Cardiac muscle cell (in vitro differentiated cells and primary cell): ENCODE results near the gene CDH23. TPM values are rescaled to one million over a fixed set of nuclear protein-coding genes. Genes with fewer than 3 reads are reported as not detected.
A peak's percentile ranks its signal among the peaks of the same experiment; 100 is the strongest.

ENCODE experiments used
- DNase-seq, 2 donors: peaks; one replicate each; pipeline versions ENCODE4 v3.0.0 to v3.0.0-alpha.2; 2010 to 2017; ENCODE audit warnings: low read depth in 1 of 2, low spot score in 1 of 2
- H3K27ac ChIP-seq: fragments of 200-600 bp; sonication (generic); 2 replicates; pipeline ENCODE4 v1.5.1; 2016
- H3K27me3 ChIP-seq: fragments of 200-600 bp; sonication (generic); 2 replicates; pipeline ENCODE4 v1.6.0; 2016; ENCODE audit warnings: control low read depth
- H3K36me3 ChIP-seq: fragments of 200-600 bp; sonication (generic); 2 replicates; pipeline ENCODE4 v1.5.1; 2016; ENCODE audit warnings: control low read depth
- H3K4me1 ChIP-seq: fragments of 200-600 bp; sonication (generic); 2 replicates; pipeline ENCODE4 v1.8.1; 2017; ENCODE audit warnings: low read depth, mild to moderate bottlenecking, mixed run types
- H3K4me3 ChIP-seq: fragments of 200-600 bp; sonication (generic); 2 replicates; pipeline ENCODE4 v1.5.1; 2016; ENCODE audit warnings: mild to moderate bottlenecking
- H3K9me3 ChIP-seq: fragments of 200-600 bp; sonication (generic); 2 replicates; pipeline ENCODE4 v1.5.1; 2017; ENCODE audit warnings: low read depth, mild to moderate bottlenecking, control low read depth
- CTCF ChIP-seq: IDR thresholded peaks from 2 replicates; pipeline ENCODE4 v1.5.1; 2012; ENCODE audit warnings: low read depth, mild to moderate bottlenecking, low read length
- polyA plus RNA-seq: library from polyadenylated mRNA; unstranded; fragments of >200 nt; fragmentation: Nextera tagmentation; extraction: Ambion mirVana; gene quantifications from 2 replicates; pipeline ENCODE4 v1.2.1, GENCODE V29; 2016
- total RNA-seq: library from RNA; depleted of rRNA; stranded (reverse); fragments of >200 nt; gene quantifications from 2 replicates; pipeline ENCODE4 v1.2.3, GENCODE V29; 2016

CDH23 gene
- total and polyA plus RNA-seq, 2 experiments from 2014 or later, result 0.05 to 0.51 TPM

DNA sequence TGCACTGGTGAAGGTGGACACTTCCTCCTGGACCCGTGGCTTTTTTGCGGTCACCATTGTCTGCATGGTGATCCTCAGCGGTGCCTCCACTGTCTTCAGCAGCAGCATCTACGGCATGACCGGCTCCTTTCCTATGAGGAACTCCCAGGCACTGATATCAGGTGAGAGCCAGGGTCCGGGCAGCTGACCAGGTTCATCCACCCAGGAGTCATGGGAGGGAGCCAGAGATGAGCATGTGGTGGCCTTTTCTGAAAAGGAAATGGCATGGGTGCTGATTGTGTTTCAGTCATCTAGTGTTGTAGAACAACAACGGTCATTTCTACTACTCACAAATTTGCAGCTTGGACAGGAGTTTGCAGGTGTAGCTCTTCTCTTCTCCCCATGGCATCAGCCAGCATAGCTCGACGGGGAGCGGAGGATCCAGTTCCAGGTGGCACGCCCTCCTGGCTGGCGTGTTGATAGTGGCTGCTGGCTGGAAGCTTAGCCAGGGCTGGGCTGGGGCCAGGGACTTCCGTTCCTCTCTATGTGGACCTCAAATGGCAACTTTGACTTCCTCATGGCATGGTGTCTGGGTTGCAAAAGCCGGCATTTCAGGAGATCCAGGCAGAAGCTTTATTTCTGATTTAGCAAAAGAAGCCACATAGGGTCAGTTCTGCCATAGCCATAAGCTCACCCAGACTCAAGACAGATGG, 44.9 kb upstream of the CDH23 start:
- no peak overlapping the region for H3K27ac ChIP-seq
- TF ChIP-seq CTCF, result no peak

DNA sequence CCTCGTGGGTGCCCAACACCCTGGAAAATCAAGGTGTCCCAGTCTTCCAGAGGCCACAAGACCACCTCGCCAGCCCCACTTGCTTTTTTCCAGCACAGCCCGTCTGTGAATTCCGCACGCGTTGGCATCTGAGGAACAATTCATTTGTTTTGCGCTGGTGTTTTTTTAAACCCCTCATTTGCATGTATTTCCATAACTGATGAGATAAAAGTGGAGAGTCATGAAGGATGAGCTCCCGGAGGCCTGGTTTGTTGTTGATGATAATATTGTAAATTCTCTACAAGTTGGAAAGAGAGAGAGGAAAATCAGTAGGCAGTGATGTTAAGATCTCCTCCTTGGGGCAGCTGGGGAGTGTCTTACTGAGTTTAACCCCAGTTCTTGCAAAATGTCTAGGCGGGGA, 43.1 kb upstream of the CDH23 start:
- H3K27me3 ChIP-seq, result no peaks in the 10 kb centered on the region
- H3K4me1 ChIP-seq, result no peaks in the 10 kb centered on the region
- no peak for DNase-seq
- H3K27ac ChIP-seq, result no peak overlapping the region
- TF ChIP-seq CTCF, result no peak
- H3K9me3 ChIP-seq, result no peaks in the 10 kb centered on the region
- no peak overlapping the region for H3K4me3 ChIP-seq
- no peaks in the 10 kb centered on the region for H3K36me3 ChIP-seq

More for the DNA sequence above, 44.9 kb upstream of the CDH23 start:
- no peaks in the 10 kb centered on the region for H3K36me3 ChIP-seq
- no peaks in the 10 kb centered on the region for H3K4me1 ChIP-seq
- no peak overlapping the region for H3K4me3 ChIP-seq
- no peak for DNase-seq
- no peaks in the 10 kb centered on the region for H3K9me3 ChIP-seq
- no peaks in the 10 kb centered on the region for H3K27me3 ChIP-seq

DNA sequence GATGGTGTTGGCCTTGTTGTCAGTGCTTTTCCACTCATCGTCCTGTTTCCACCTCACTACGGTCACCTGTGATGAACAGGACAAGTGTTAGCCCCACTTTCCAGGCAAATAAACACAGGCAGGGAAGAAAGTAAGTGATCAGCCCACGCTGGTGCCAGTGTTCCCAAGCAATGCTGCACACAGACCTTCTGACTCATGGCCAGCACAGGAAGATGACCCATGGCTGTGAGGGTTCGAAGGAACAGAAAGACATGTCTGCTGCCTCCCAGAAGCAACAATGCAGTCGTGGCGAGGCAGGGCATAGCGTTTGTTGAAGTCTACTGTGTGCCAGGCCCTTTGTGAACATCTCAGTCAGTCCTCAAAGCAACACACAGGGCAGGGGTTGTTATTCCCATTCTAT, 41.9 kb upstream of the CDH23 start:
- Histone ChIP-seq H3K36me3 (no peaks in the 10 kb centered on the region), H3K4me3 (no peak overlapping the region), H3K9me3 (no peaks in the 10 kb centered on the region), H3K27ac (no peak overlapping the region), H3K4me1 (no peaks in the 10 kb centered on the region), H3K27me3 (no peaks in the 10 kb centered on the region)
- no peak for DNase-seq
- TF ChIP-seq CTCF, result no peak

GRCh38 chr10:71355886-71356285, 40.8 kb upstream of the CDH23 start:
- Histone ChIP-seq H3K36me3 (no peaks in the 10 kb centered on the region), H3K4me3 (no peak overlapping the region), H3K4me1 (no peaks in the 10 kb centered on the region), H3K27ac (no peak overlapping the region), H3K27me3 (no peaks in the 10 kb centered on the region), H3K9me3 (no peaks in the 10 kb centered on the region)
- TF ChIP-seq CTCF, result no peak
- no peak for DNase-seq

DNA sequence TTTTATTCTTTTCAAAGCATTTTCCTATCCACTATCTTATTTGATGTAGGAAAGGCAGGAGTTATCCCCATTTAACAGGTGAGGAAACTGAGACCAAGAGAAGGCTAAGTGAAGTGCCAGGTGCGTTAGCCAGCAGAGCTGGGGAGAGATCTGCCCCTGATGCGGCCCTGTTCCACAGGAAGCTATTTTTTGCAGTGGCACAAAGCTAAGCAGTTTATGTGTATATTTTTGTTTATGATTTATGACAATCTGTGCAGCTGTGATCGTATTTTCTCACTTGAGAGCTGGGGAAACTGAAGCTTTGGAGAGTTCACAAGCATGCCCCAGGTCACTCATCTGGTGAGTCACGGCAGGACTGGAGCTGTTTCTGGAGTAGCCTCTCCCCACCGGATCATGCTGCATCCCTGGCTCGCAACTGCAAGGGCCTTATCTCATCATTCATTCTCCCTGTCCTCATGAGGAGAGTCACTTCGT, 38.9 kb upstream of the CDH23 start:
- H3K4me3 ChIP-seq, result no peak overlapping the region
- no peaks in the 10 kb centered on the region for H3K9me3 ChIP-seq
- TF ChIP-seq CTCF, result no peak
- H3K27ac ChIP-seq, result no peak overlapping the region
- H3K36me3 ChIP-seq, result no peaks in the 10 kb centered on the region
- no peaks in the 10 kb centered on the region for H3K4me1 ChIP-seq
- H3K27me3 ChIP-seq, result no peaks in the 10 kb centered on the region
- peak; percentile 13 to 33 for DNase-seq
